H9 (cell line): Measurements from ENCODE around the gene ACSL3. TPM values are rescaled to one million over a fixed set of nuclear protein-coding genes. Genes with fewer than 3 reads are reported as not detected.

Source experiments
- DNase-seq: peaks from one replicate; pipeline ENCODE4 v3.0.0-alpha.2; 2017
- H2AFZ ChIP-seq: one replicate; pipeline ENCODE4 v1.6.1; 2013; ENCODE audit warnings: mild to moderate bottlenecking, low read length, control low read depth, moderate library complexity
- H2AK5ac ChIP-seq: 2 replicates; pipeline ENCODE4 v1.6.1; 2013; ENCODE audit warnings: low read length, control low read depth, mixed read lengths; ENCODE audit not compliant: insufficient read length
- H2BK120ac ChIP-seq: one replicate; pipeline ENCODE4 v1.6.1; 2013; ENCODE audit warnings: low read depth, mild to moderate bottlenecking, low read length, control low read depth, inconsistent platforms; ENCODE audit not compliant: poor library complexity, severe bottlenecking
- H2BK12ac ChIP-seq: 2 replicates; pipeline ENCODE4 v1.6.1; 2013; ENCODE audit warnings: low read length, control low read depth, mixed read lengths, low read depth; ENCODE audit not compliant: insufficient read length
- H2BK15ac ChIP-seq: 2 replicates; pipeline ENCODE4 v1.6.1; 2013; ENCODE audit warnings: low read depth, low read length, control low read depth
- H2BK20ac ChIP-seq: one replicate; pipeline ENCODE4 v1.6.1; 2013; ENCODE audit warnings: low read depth, mild to moderate bottlenecking, low read length, control low read depth, inconsistent platforms; ENCODE audit not compliant: poor library complexity, severe bottlenecking
- H2BK5ac ChIP-seq: 2 replicates; pipeline ENCODE4 v1.6.1; 2013; ENCODE audit warnings: low read length, control low read depth, mixed read lengths; ENCODE audit not compliant: insufficient read length
- H3K14ac ChIP-seq: 2 replicates; pipeline ENCODE4 v1.6.1; 2013; ENCODE audit warnings: low read length, control low read depth; ENCODE audit not compliant: insufficient read depth
- H3K18ac ChIP-seq: 2 replicates; pipeline ENCODE4 v1.6.1; 2013; ENCODE audit warnings: low read depth, mild to moderate bottlenecking, mixed read lengths, low read length, control low read depth; ENCODE audit not compliant: insufficient read length
- H3K23ac ChIP-seq: 2 replicates; pipeline ENCODE4 v1.6.1; 2013; ENCODE audit warnings: low read length, control low read depth, mixed read lengths, low read depth; ENCODE audit not compliant: insufficient read length
- H3K23me2 ChIP-seq: 2 replicates; pipeline ENCODE4 v1.6.1; 2013; ENCODE audit warnings: low read depth, mild to moderate bottlenecking, mixed read lengths, low read length, control low read depth; ENCODE audit not compliant: insufficient read length, poor library complexity, severe bottlenecking
- H3K27ac ChIP-seq: 2 replicates; pipeline ENCODE4 v1.5.1; 2013; ENCODE audit warnings: low read length, control low read depth, mixed read lengths, low read depth; ENCODE audit not compliant: insufficient read length
- H3K27me3 ChIP-seq: 2 replicates; pipeline ENCODE4 v1.6.1; 2013; ENCODE audit warnings: low read length, control low read depth, inconsistent platforms; ENCODE audit not compliant: insufficient read depth
- H3K4ac ChIP-seq: 2 replicates; pipeline ENCODE4 v1.6.1; 2013; ENCODE audit warnings: low read depth, mild to moderate bottlenecking, control low read depth, inconsistent platforms, low read length, moderate library complexity
- H3K4me1 ChIP-seq: 2 replicates; pipeline ENCODE4 v1.6.1; 2013; ENCODE audit warnings: low read length, control low read depth, inconsistent platforms; ENCODE audit not compliant: insufficient read depth
- H3K4me2 ChIP-seq: 2 replicates; pipeline ENCODE4 v1.6.1; 2013; ENCODE audit warnings: low read length, control low read depth, mixed read lengths; ENCODE audit not compliant: insufficient read length, insufficient read depth
- H3K56ac ChIP-seq: 2 replicates; pipeline ENCODE4 v1.6.1; 2013; ENCODE audit warnings: low read depth, mild to moderate bottlenecking, mixed read lengths, low read length, control low read depth; ENCODE audit not compliant: insufficient read length
- H3K79me1 ChIP-seq: 2 replicates; pipeline ENCODE4 v1.6.1; 2013; ENCODE audit warnings: low read depth, mild to moderate bottlenecking, moderate library complexity, low read length, control low read depth, inconsistent platforms; ENCODE audit not compliant: insufficient read depth, poor library complexity, severe bottlenecking
- H3K79me2 ChIP-seq: 2 replicates; pipeline ENCODE4 v1.6.1; 2013; ENCODE audit warnings: low read length, control low read depth, inconsistent platforms; ENCODE audit not compliant: insufficient read depth
- H3K9ac ChIP-seq: 2 replicates; pipeline ENCODE4 v1.6.1; 2013; ENCODE audit warnings: low read length, control low read depth, mixed read lengths; ENCODE audit not compliant: insufficient read length; ENCODE audit errors: extremely low read depth
- H3K9me3 ChIP-seq: one replicate; pipeline ENCODE4 v1.6.1; 2013; ENCODE audit warnings: low read depth, low read length, inconsistent platforms; ENCODE audit not compliant: control insufficient read depth
- H3T11ph ChIP-seq: one replicate; pipeline ENCODE4 v1.6.1; 2013; ENCODE audit warnings: mild to moderate bottlenecking, low read length, control low read depth, inconsistent platforms
- H4K20me1 ChIP-seq: one replicate; pipeline ENCODE4 v1.6.1; 2013; ENCODE audit not compliant: control insufficient read depth, insufficient read length, insufficient read depth
- H4K5ac ChIP-seq: 2 replicates; pipeline ENCODE4 v1.6.1; 2013; ENCODE audit warnings: low read depth, mild to moderate bottlenecking, mixed read lengths, low read length, control low read depth; ENCODE audit not compliant: insufficient read length
- H4K8ac ChIP-seq: replicated peaks from 2 replicates; pipeline ENCODE4 v1.6.1; 2013; ENCODE audit warnings: low read length, control low read depth, mixed read lengths, low read depth; ENCODE audit not compliant: insufficient read length
- H4K91ac ChIP-seq: 2 replicates; pipeline ENCODE4 v1.6.1; 2013; ENCODE audit warnings: low read depth, mild to moderate bottlenecking, moderate library complexity, mixed read lengths, low read length, control low read depth; ENCODE audit not compliant: insufficient read length
- H3K27ac Mint-ChIP-seq, 3 experiments: 2 replicates in 2 of 3; 3 replicates in 1 of 3; pipeline ENCODE4 v1.8.0; 2020 to 2021; ENCODE audit warnings: mixed read lengths in 3 of 3, mild to moderate bottlenecking in 1 of 3, moderate library complexity in 1 of 3
- H3K27me3 Mint-ChIP-seq: 2 replicates; pipeline ENCODE4 v1.8.0; 2021; ENCODE audit warnings: low read depth, mild to moderate bottlenecking, moderate library complexity, mixed read lengths
- H3K36me3 Mint-ChIP-seq, 3 experiments: 2 replicates in 2 of 3; 3 replicates in 1 of 3; pipeline ENCODE4 v1.8.0; 2020 to 2021; ENCODE audit warnings: low read depth in 3 of 3, mixed read lengths in 3 of 3; ENCODE audit not compliant: insufficient read depth in 1 of 3
- H3K4me1 Mint-ChIP-seq, 2 experiments: 2 replicates each; pipeline ENCODE4 v1.8.0; 2020; ENCODE audit warnings: mixed read lengths in 2 of 2
- H3K4me3 Mint-ChIP-seq, 2 experiments: 2 replicates in 1 of 2; 3 replicates in 1 of 2; pipeline ENCODE4 v1.8.0; 2020 to 2021; ENCODE audit warnings: mild to moderate bottlenecking in 2 of 2, mixed read lengths in 2 of 2, moderate library complexity in 1 of 2
- H3K9me3 Mint-ChIP-seq, 2 experiments: 2 replicates in 1 of 2; 3 replicates in 1 of 2; pipeline ENCODE4 v1.8.0; 2020; ENCODE audit warnings: mild to moderate bottlenecking in 2 of 2, mixed read lengths in 2 of 2, moderate library complexity in 1 of 2
- CTCF ChIP-seq: fragments of 200-600 bp; sonication (generic); conservative IDR thresholded peaks from 3 replicates; pipeline ENCODE4 v1.8.0; 2021; ENCODE audit warnings: antibody characterized with exemption, mild to moderate bottlenecking
- WGBS: extraction: QIAGEN DNeasy Blood & Tissue Kit; methylation state at CpG from one replicate; pipeline ENCODE4 v1.1.7; 2013; ENCODE audit warnings: missing lambda C conversion rate, low lambda C conversion rate, mixed read lengths; ENCODE audit not compliant: insufficient read length; ENCODE audit errors: extremely low coverage; 5-methylcytosine and 5-hydroxymethylcytosine counted together
- total RNA-seq: library from RNA; stranded (reverse); gene quantifications from 2 replicates; pipeline ENCODE4 v1.2.1, GENCODE V29; 2021

The ACSL3 gene
- total RNA-seq, 1 experiment from 2014 or later = 60.9 TPM

- Histone ChIP-seq H2AFZ (no peak overlapping the region), H2AK5ac (no peak overlapping the region), H3K79me2 (peaks cover 29% of the 10 kb centered on the region; the same call in 1 of the 2 replicates), H3K9ac (no peak overlapping the region), H3K79me1 (peaks cover 2% of the 10 kb centered on the region), H2BK15ac (no peak overlapping the region), H4K20me1 (no peaks in the 10 kb centered on the region), H3K27ac (no peak overlapping the region), H3K4me1 (no peaks in the 10 kb centered on the region; the same call in 1 of the 2 replicates), H2BK12ac (no peak overlapping the region), H2BK120ac (no peak overlapping the region), H3K9me3 (no peaks in the 10 kb centered on the region), H3K23ac (no peak overlapping the region), H4K5ac (no peak overlapping the region), H3K27me3 (no peaks in the 10 kb centered on the region), H3K4me2 (no peak overlapping the region), H4K91ac (no peak overlapping the region), H2BK5ac (no peak overlapping the region), H2BK20ac (no peak overlapping the region), H3T11ph (no peak overlapping the region), H3K4ac (no peak overlapping the region), H3K18ac (no peak overlapping the region), H3K14ac (no peak overlapping the region), H3K56ac (no peak overlapping the region), H3K23me2 (no peaks in the 10 kb centered on the region), H4K8ac (no peak overlapping the region)
- Mint-ChIP-seq H3K27ac (no peak overlapping the region), H3K4me3 (no peak overlapping the region), H3K4me1 (peaks cover 25 to 29% of the 10 kb centered on the region in 2 experiments), H3K27me3 (no peaks in the 10 kb centered on the region), H3K36me3 (peaks cover 3 to 7% (median 4%) of the 10 kb centered on the region in 3 experiments), H3K9me3 (peaks cover 3 to 4% of the 10 kb centered on the region in 2 experiments; a peak in 4 of 5 replicates)
- TF ChIP-seq CTCF = no peak
- WGBS = no CpG with 5 or more reads among the region's 1 CpG
- no peak for DNase-seq
Measured at GRCh38 chr2:222887124-222887523, 26.3 kb downstream of the ACSL3 start.
